Left ventricle myocardium superior (tissue), 1 donor: Measurements from ENCODE around the gene TNIK. TPM values are rescaled to one million over a fixed set of nuclear protein-coding genes. Genes with fewer than 3 reads are reported as not detected.

ENCODE experiments used
- ATAC-seq: fragments of 200-7000 bp; cut with Tn5 transposase; one replicate; pipeline ENCODE4 v1.9.1; 2020; ENCODE audit warnings: mild to moderate bottlenecking, moderate library complexity
- DNase-seq: peaks from one replicate; pipeline ENCODE4 v3.0.0-alpha.2; 2020
- intact Hi-C: fragments of 100-400 bp; cut with micrococcal nuclease; formaldehyde crosslinking; loops from one replicate; pipeline ENCODE4 v1.11.0; 2022
- total RNA-seq: library from RNA; stranded (reverse); fragmentation: NEBNext Ultra II Directional; extraction: Animal tissue kit (Norgen Biotek cat#: 25700); gene quantifications from one replicate; pipeline ENCODE4 v1.2.1, GENCODE V29; 2021
- donor health status: DM: no; HTN: yes; CAD: no; lungs with severe emphysema.

The TNIK gene
- total RNA-seq, 1 donor from 2014 or later = 32.7 TPM

- intact Hi-C loops = no loop called here
- DNase-seq (no peak), ATAC-seq (no peak)
Observed at GRCh38 chr3:171352387-171352935, 107.7 kb downstream of the TNIK start.

GRCh38 chr3:171351676-171352075, 108.5 kb downstream of the TNIK start:
- ATAC-seq (peak; percentile 44), DNase-seq (no peak)
- intact Hi-C loops = no loop called here

- ATAC-seq = no peak
- no peak for DNase-seq
- intact Hi-C loops = no loop called here
Observed at GRCh38 chr3:171350364-171350763, 109.8 kb downstream of the TNIK start.

- ATAC-seq = no peak
- no peak for DNase-seq
Observed at GRCh38 chr3:171349392-171349791, 110.8 kb downstream of the TNIK start.

GRCh38 chr3:171348121-171348520, 112.1 kb downstream of the TNIK start:
- ATAC-seq = peak; percentile 31
- intact Hi-C loops = no loop called here

More at GRCh38 chr3:171349392-171349791, 110.8 kb downstream of the TNIK start:
- intact Hi-C loops = no loop called here

GRCh38 chr3:171347301-171348039, 112.7 kb downstream of the TNIK start:
- DNase-seq (no peak), ATAC-seq (peak; percentile 61)
- intact Hi-C loops = no loop called here

More at GRCh38 chr3:171348121-171348520, 112.1 kb downstream of the TNIK start:
- no peak for DNase-seq

- no peak for DNase-seq
- intact Hi-C loops = no loop called here
- peak; percentile 70 for ATAC-seq
Observed at GRCh38 chr3:171346582-171347300, 113.5 kb downstream of the TNIK start.

- no peak for DNase-seq
- intact Hi-C loops = no loop called here
- no peak for ATAC-seq
Observed at GRCh38 chr3:171346019-171346418, 114.2 kb downstream of the TNIK start.

GRCh38 chr3:171345107-171345843, 114.9 kb downstream of the TNIK start:
- intact Hi-C loops = no loop called here
- ATAC-seq = no peak

GRCh38 chr3:171343693-171344092, 116.5 kb downstream of the TNIK start:
- intact Hi-C loops = no loop called here
- ATAC-seq = no peak
- DNase-seq = no peak

More at GRCh38 chr3:171345107-171345843, 114.9 kb downstream of the TNIK start:
- DNase-seq = no peak

- ATAC-seq = no peak
- intact Hi-C loops = no loop called here
Observed at GRCh38 chr3:171342783-171343420, 117.3 kb downstream of the TNIK start.

GRCh38 chr3:171342200-171342599, 118.0 kb downstream of the TNIK start:
- no peak for DNase-seq
- intact Hi-C loops = no loop called here
- no peak for ATAC-seq

More at GRCh38 chr3:171342783-171343420, 117.3 kb downstream of the TNIK start:
- no peak for DNase-seq

- ATAC-seq (no peak), DNase-seq (no peak)
- intact Hi-C loops = no loop called here
Observed at GRCh38 chr3:171340434-171340833, 119.8 kb downstream of the TNIK start.

- no peak for DNase-seq
- no peak for ATAC-seq
- intact Hi-C loops = loop anchor here (10.0 kb wide), 1 partner anchor 405 kb away; no protein-coding TSS in a partner anchor
Observed at GRCh38 chr3:171339598-171339997, 120.6 kb downstream of the TNIK start.

GRCh38 chr3:171336406-171336805, 123.8 kb downstream of the TNIK start:
- ATAC-seq (no peak), DNase-seq (no peak)
- intact Hi-C loops = loop anchor here (10.0 kb wide), 1 partner anchor 408 kb away; no protein-coding TSS in a partner anchor

- ATAC-seq = no peak
Observed at GRCh38 chr3:171335559-171335958, 124.6 kb downstream of the TNIK start.

GRCh38 chr3:171334465-171334811, 125.8 kb downstream of the TNIK start:
- intact Hi-C loops = loop anchor here (10.0 kb wide), 1 partner anchor 410 kb away; no protein-coding TSS in a partner anchor
- DNase-seq (peak; percentile 69), ATAC-seq (peak; percentile 89)

More at GRCh38 chr3:171335559-171335958, 124.6 kb downstream of the TNIK start:
- DNase-seq = no peak
- intact Hi-C loops = loop anchor here (10.0 kb wide), 1 partner anchor 409 kb away; no protein-coding TSS in a partner anchor

GRCh38 chr3:171333784-171334464, 126.3 kb downstream of the TNIK start:
- ATAC-seq (peak; percentile 42), DNase-seq (no peak)
- intact Hi-C loops = loop anchor here (10.0 kb wide), 1 partner anchor 411 kb away; no protein-coding TSS in a partner anchor
